IMR-90 (cell line): ENCODE results near the gene FSIP1.

Source experiments
- CTCF ChIP-seq: conservative IDR thresholded peaks from 2 replicates; pipeline ENCODE4 v1.5.1; 2012; ENCODE audit warnings: mild to moderate bottlenecking, low read depth, low read length, improper control_type of control experiment
- ELK1 ChIP-seq: fragments of 150-350 bp; IDR thresholded peaks from 2 replicates; pipeline ENCODE4 v1.6.1; 2016; ENCODE audit warnings: low read depth, mild to moderate bottlenecking, low read length, moderate library complexity, borderline replicate concordance
- POLR2A ChIP-seq: IDR thresholded peaks from 2 replicates; pipeline ENCODE4 v1.6.1; 2012; ENCODE audit warnings: mild to moderate bottlenecking, low read depth, low read length
- RAD21 ChIP-seq: IDR thresholded peaks from 2 replicates; pipeline ENCODE4 v1.6.1; 2012; ENCODE audit warnings: low read length, improper control_type of control experiment
- RCOR1 ChIP-seq: IDR thresholded peaks from 2 replicates; pipeline ENCODE4 v1.6.1; 2012; ENCODE audit warnings: mild to moderate bottlenecking, low read length, improper control_type of control experiment; ENCODE audit not compliant: insufficient replicate concordance
- SMC3 ChIP-seq: fragments of 150-350 bp; IDR thresholded peaks from 2 replicates; pipeline ENCODE4 v1.6.1; 2016; ENCODE audit warnings: low read depth, mild to moderate bottlenecking, antibody characterized with exemption, low read length, moderate library complexity

DNA sequence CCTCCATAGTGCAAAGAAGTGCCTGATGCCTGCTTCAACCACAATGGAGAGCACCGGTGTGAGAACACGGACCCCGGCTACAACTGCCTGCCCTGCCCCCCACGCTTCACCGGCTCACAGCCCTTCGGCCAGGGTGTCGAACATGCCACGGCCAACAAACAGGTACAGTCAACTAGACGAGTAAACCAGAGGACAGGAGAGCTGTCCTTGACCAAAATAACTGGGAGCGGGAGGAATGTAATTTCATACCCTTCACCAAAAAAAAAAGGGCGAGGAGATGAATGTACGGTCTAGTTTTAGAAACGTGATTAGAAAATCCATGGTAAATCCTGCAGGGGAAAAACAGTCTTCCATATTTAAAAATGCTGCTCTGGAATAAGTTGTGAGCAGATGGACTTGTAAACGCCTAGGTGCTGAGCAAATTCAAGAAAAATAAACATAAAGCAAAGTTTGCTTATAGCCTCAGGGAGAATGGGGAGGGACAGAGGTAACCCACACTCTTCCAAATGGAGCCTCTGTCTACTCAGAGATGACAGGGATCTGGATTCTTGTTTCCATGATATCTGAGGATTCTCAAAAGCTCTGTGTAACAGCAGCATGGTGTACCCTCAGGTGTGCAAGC, 193.3 kb downstream of the FSIP1 start:
- no peak for TF ChIP-seq ELK1
- TF ChIP-seq CTCF: no peak
- no peak for TF ChIP-seq SMC3
- TF ChIP-seq RAD21: no peak
- TF ChIP-seq RCOR1: no peak
- TF ChIP-seq POLR2A: no peak
